Activated CD8-positive, alpha-beta memory T cell treated with anti-CD3 and anti-CD28 coated beads, Interleukin-2, amount 50 U/mL, for 24 hours (primary cell): ENCODE measurements around the gene MTHFD2L.
"Not testable (repeated sequence)": the region's sequence is repeated elsewhere in the genome, so short reads cannot be mapped to it uniquely, and the experiment has no call there.

Source experiments
- DNase-seq: peaks from one replicate; pipeline ENCODE4 v3.0.0-alpha.2; 2020; ENCODE audit errors: extremely low read depth

Gene MTHFD2L

DNA sequence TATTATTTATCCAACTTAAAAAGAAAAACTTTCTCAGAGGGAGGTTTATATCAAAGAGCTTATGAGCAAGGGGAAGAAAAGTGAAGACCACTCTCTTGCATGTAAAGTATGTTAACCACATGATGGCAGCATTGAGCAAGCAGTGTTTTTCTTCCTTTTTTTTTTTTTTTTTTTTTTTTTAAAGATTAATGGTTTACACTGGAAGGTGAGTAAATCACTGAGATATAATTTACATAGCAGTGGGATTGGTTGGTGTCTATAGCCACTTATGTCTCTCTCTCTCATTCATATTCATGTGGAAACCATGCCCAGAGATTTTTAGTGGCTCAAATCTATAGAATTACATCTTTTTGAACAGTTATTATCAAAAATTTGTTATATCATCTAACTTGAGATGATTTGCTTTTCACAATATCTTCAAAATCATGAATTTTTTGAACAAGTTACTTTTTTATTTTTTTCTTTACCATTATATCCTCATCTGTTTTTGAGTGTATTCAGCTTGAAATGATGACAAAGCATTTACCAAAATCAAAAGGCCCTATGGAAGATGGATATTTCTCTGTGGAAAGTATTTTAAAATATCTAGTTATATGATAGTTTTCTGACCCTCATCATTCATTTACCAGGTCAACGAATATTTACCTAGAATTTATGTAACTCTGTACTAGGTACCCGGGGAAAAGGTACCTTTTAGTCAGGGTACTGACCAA is 31.6 kb downstream of the MTHFD2L start:
- DNase-seq, result no peak

DNA sequence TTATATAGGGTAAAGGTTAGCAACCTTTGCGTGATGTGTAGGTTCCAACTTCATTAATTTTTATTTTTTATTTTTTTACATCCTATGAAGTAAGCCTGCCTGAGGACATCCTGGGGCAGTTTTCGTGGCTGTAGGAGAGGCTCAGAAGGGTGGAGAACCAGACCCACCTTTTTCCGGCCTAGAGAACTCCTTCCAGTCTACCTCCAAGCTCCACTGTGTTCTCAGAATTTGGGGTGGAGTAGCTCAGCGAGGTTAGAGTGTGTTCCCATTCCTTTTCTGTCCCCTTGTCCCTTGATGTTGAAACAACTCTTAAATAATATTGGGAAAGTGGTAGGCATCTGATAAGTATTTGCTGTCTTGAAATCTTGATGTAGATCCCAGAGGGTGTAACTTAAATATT is 32.4 kb downstream of the MTHFD2L start:
- DNase-seq, result no peak

DNA sequence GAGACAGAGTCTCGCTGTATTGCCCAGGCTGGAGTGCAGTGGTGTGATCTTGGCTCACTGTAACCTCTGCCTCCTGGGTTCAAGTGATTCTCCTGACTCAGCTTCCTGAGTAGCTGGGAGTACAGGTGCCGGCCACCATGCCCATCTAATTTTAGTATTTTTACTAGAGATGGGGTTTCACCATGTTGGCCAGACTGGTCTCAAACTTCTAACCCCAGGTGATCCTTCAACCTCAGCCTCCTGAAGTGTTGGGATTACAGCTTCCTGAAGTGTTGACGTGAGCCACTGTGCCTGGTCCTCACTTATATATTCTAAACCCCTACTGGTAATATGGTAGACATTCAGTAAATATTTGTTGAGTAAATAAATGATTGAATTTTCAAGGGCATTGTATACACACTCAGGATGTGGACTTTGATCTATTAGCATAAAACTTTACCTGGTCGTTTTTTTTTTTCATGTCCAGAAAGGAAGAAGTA is 33.0 kb downstream of the MTHFD2L start:
- DNase-seq, result no peak

DNA sequence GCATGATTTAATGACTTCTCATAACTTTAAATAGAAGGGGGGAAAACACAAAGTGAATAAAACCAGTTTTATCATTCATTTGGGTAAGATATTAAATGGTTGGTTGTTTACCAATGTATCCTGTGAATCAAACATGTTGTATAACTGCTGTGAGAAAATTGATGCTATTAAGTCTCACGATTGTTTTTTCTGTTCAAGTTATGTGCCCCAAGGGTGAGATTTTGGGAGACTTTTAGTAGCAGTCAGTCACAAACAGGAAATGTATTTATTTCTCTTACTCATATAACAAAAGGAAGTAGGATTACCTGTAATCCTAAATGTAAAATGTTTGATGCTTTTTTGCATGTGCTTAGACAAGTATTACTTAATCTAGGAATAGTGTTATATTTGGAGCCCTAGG is 39.2 kb downstream of the MTHFD2L start:
- DNase-seq, result no peak

DNA sequence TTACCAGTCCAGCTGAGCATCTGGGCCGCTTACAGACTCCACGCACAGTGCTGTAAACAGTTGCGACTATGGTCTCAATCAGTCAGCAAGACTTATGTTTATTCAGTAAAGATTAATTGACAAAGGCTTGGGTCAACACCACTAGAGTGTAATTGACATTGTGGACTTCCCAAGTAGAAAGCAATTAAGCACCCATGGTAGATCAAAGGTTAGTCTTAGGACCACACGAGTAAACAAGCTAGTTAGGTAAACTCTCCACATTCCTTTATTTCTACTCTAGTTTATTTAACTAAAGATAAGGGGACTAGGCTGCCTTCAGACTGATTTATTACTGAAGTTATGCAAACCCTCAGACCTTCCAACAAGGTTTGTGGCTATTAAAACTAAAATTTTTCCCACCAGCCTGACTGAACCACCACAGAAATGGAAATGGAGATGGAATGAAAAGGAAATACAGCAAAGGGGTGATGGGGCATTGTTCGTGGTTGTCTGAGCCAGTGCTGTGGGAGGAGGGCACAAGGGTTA is 44.2 kb downstream of the MTHFD2L start:
- DNase-seq, result no peak

DNA sequence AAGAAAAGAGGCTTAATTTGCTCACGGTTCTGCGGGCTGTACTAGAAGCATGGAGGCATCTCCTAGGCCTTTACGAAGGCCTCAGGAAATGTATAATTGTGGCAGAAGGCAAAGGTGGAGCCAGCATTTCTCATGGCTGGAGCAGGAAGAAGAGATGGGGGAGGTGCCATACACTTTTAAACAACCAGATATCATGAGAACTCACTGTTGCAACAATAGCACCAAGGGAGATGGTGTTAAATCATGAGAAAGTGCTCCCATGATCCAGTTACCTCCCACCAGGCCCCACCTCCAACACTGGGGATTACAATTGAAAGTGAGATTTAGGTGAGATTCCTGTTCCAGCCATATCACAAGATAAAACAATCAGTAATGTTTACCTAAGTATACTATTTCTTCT is 45.5 kb downstream of the MTHFD2L start:
- DNase-seq, result no peak

DNA sequence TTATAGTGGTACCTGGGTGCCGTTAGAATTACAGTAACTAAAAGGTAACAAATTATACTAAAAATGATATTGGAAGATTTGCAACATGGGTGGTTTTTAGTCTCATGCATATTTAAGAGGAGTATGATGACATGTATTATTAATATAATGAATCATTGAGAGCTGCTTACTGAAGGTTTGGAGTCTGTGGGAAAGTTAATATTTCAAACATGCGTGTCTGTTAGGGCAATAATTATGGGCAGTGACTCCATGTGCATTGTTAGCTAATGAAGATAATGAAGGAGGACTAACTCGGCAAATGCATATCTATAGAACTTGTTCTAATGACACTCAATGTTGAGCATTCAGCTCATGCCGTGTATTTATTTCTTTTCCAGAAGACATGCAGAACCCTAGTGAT is 47.1 kb downstream of the MTHFD2L start:
- DNase-seq, result no peak

DNA sequence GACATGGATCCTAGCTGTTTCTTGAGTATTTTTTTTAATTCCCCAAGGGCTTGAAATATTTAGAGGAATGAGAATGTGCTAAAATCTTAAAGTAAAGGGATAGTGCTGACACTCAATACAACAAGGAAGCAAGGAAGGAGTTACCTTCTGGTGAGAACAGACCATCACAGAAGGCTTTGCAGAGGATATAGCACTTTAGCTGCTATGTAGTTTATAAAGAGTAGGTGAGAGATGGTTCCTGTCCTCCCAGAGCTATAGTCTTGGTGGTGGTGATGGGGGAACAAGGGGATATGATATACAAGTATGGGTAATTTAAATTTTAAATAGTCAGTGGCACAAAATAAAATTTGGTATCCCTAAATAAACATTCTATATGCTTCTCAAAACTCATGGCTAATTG is 47.6 kb downstream of the MTHFD2L start:
- no peak for DNase-seq

DNA sequence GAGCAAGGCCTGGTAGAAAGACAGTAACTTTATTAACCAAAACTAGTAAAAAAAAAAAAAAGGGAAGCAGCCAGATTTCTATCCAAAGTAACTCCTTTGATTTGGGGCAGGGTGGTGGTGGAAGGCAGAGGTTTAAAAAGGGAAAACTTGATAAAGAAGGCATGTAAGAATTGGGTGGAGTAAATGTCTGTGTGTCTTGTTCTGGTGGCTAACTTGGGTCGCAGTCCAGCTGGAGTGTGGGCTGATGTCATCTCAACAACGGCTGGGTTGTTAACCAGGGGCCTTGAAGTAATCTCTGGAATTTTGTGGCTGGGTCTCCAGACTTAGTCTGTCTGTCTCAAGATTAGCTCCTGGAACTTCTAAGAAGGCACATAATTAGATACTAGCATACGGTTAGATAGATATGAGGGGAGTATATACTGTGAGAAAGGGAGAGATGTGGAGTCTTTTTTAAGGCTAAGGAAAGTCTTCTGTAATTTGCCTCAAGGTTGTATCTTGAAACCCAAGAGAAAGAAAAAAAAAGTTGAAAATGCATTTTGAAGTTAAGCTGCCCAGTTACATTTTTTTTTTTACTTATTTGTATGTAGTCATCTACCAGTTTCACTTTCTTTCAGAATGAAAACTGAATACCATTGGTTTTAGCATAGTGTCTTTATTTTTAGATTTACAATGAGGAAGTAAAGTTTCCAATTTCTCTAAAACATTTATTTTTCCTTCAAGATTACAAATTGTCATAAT is 48.3 kb downstream of the MTHFD2L start:
- DNase-seq, result no peak

DNA sequence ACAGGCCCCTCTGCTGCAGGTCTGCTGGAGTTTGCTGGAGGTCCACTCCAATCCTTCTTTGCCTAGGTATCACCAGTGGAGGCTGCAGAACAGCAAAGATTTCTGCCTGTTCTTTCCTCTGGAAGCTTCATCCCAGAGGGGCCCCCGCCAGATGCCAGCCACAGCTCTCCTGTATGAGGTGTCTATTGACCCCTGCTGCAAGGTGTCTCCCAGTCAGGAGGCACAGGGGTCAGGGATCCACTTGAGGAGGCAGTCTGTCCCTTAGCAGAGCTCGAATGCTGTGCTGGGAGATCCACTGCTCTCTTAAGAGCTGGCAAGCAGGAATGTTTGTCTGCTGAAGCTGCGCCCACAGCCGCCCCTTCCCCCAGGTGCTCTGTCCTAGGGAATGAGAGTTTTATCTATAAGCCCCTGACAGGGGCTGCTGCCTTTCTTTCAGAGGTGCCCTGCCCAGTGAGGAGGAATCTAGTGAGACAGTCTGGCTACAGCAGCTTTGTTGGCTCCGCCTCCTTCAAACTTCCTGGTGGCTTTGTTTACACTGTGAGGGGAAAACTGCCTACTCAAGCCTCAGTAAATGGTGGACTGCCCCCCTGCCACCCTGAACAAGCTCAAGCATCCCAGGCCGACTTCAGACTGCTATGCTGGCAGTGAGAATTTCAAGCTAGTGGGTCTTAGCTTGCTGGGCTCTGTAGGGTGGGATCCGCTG is 56.7 kb downstream of the MTHFD2L start:
- DNase-seq, result not testable (repeated sequence)

DNA sequence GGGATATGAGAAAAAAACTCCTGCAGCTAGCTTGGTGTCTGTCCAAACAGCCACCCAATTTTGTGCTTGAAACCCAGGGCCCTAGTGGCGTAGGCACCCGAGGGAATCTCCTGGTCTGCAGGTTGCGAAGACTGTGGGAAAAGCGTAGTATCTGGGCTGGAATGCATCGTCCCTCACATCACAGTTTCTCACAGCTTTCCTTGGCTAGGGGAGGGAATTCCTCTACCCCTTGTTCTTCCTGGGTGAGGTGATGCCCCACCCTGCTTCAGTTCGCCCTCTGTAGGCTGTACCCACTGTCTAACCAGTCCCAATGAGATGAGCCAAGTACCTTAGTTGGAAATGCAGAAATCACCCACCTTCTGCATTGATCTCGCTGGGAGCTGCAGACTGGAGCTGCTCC is 57.3 kb downstream of the MTHFD2L start:
- not testable (repeated sequence) for DNase-seq

DNA sequence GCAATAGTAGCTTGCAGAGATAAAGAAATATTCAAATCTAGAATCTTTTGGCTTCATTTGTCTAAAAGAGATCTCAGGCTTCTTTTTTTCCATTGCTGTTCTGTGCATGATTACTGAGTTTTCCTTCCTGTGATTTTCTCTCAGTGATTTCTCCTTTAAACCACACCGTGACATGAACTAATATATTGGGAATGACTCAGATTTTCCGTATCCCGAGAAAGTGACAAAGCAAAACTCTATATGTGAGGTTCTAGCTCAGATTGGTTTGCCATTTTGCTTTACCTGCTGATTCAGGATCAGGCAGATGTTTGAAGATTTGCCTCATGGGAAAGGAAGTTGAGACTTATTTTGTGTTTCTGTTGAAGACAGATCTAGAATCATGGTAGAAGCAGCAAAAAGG is 59.4 kb downstream of the MTHFD2L start:
- no peak for DNase-seq

DNA sequence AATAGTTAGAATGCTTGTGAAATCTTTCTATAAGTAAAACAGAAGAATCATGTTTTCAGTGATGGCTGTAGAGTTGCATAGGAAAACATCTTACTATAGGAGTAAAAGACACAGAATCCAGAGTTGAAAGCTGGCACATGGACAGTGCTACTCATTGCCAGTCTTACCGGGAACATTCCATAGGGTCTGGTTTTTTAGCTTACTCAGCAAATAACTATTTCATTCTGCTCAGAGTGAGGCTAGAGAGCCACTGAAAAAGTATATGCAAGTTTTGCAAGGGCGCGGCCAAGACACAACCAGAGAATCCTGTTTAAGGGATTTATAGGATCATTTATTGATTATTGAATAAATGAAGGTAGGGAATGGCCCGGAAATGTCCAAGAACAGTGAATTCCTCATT is 60.3 kb downstream of the MTHFD2L start:
- no peak for DNase-seq

DNA sequence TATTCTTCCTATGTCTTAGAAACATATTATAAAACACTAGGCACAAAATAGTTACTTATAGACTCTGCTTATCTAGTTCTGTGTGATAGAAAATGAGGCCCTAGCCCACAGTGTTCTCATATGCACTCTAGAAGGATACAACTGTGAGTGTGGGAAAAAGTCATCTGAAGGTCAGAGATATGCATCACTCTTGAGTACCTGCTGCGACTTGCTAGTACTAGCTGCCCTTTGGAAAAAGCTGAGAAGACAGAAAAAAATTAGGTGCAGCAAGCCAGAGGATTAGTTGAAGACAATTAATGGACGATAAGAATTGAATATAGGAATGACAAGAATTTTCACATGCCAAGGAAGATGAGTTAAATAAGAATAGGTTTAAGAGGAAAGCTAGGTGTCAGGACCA is 61.3 kb downstream of the MTHFD2L start:
- DNase-seq, result no peak

DNA sequence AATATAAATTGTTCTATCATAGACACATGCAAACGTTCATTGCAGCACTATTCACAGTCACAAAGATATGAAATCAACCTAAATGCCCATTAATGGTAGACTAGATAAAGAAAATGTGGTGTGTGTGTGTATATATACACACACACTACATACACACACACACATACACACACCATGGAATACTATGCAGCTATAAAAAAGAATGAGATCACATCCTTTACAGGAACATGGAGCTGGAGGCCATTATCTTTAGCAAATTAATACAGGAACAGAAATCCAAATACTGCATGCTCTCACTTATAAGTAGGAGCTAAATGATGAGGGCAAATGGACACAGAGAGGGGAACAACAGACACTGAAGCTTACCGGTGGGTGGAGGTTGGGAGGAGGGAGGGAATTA is 65.2 kb downstream of the MTHFD2L start:
- DNase-seq, result no peak

DNA sequence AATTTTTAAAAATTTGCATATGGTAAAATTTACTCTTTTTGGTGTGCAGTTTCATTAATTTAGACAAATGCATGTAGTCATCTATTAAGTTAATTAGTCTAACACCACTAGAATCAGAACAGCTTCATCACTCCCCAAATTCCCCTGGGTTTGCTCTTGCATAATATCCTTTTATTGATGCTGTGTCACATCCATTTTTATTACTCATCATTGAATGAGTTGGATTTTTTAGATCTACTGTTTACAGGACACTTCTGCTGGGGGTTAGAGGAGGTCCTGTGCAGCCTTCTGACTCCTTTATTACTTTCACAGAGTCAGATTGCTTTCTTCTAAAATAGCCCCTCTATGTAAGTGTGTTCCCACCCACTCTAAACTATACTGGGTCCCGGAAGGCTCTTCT is 65.9 kb downstream of the MTHFD2L start:
- DNase-seq, result no peak

DNA sequence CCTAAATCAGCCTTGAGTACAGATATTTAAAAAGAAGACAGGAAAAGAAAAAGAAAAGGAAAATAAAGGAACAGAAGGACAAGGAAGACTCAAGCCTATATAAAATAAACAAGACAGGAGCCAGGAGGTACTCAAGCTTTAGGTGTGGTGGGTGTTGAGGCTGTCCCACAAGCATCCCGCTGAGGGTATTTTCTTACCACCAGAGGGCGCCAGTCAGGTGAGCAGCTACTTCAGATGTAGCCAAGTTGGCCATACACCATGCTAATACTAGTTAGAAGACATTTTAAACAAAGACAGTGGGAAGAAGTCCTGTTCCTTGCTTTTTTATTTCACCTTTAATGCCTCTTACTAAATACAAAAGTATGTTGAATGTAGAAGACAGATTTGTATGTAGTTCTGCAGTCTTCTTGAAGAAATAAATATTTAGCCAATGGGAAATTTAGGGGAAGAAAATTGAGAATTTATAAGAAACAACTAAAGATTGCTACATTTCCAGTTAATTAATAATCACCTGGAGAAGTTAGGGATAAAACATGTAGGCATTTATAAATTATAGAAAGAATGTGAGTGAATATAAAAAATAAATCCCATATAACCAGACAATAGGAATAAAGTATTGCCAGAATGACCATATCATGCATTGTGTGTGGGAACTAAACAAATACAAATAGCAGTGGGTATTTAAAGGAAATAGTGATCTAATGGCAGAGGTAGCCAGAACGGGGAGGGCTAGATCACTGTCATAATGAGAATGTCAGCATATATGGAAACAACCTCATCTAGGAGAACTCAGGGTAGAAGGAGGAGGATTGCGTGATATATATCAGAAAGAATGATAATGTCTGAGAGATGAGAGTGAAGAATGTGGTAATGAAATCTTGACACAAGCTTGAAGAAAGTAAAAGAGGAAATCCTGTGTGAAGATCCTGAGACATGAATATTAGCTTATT is 71.0 kb downstream of the MTHFD2L start:
- DNase-seq, result peak; percentile 43

DNA sequence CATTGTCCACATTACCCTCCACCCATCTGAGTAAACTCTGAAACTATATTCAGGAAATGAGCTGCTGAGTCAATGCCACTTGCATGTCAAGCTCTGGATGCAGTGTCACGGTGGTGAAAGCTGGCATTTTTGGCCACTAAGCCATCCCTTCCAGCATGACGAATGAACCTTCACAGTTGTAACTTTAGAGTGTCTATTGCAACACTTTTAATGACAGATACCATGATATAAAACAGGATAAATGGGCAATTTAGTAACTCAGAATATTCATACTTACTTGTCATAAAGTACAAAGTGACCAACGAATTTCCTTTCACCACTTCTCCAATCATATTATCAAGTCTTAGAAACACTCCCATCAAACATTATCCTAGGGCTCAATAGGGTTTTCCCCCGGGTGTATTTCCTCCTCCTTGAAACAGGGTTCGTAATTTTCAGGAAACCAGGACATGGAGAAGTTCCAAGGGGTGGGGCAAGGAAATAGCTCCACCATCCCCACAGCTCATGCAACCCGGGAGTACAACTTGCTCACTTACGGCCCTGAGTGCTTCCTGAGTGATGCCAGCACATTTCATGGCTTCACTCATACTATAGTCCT is 73.1 kb downstream of the MTHFD2L start:
- no peak for DNase-seq

DNA sequence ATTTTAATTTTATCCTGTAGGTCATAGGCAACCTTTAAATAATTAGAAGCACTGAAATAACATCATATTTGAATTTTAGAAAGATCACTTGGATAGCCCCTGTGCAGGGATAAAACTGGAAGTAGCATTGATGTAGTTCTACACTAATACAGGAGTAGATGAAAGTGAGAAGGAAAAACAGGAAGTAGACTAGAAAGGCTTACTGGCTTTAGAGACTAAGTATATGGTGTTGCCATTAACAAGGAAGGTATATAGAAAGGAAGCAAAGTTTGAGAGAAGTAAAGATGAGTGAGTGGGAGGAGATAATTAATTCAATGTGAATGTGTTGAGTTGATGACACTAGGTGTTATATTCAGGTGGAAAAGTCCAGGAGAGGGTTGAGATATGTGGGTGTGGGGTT is 77.2 kb downstream of the MTHFD2L start:
- no peak for DNase-seq

DNA sequence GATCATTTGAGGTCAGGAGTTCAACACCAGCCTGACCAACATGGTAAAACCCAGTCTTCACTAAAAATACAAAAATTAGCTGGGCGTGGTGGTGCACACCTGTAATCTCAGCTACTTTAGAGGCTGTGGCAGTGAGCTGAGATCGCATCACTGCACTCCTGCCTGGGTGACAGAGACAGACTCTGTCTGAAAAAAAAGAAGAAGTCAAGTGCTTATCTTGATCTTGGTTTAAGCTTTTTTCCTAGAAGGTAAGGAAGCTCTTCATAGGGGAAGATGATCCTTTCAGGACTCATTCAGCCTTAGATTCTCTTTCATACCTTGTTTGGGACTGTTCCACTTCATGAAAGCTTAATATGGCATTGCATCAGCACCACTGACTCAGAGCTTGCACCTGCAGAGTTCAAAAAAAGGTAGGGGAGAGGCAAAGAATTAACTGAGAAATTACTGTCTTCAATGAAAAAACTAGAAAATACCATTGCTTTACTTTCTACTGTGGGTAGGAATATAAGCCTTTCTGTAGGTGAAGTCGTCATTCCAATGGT is 79.6 kb downstream of the MTHFD2L start:
- DNase-seq, result no peak

DNA sequence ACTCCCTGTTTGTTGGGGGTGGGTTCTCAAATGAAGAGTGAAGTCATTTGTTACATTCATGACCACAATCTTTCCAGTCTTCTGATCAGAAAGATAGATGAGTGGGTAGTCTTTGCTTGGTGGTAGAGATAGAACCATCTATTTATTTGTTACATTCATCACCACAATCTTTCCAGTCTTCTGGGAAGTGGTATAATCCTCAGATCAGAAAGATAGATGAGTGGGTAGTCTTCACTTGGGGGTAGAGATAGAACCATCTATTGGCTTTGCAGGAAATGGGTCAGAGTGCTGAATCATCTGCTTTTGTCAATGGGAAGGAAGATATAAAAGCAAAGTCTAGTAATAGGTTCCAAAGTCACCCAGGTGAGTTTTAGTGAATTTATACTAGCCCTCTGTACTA is 86.1 kb downstream of the MTHFD2L start:
- DNase-seq, result no peak
